Body of pancreas (tissue), 4 donors: ENCODE measurements around the gene TMEM31.

ENCODE experiments used
- POLR2A ChIP-seq, 3 donors: fragments of 450-650 bp; IDR thresholded peaks; one replicate each; pipeline ENCODE4 v1.6.1; 2016; ENCODE audit warnings: antibody characterized with exemption in 3 of 3, mild to moderate bottlenecking in 2 of 3
- TF ChIP-seq, protein P1 (sequence below), 7 experiments: fragments of 450-650 bp in 4 of 7; fragments of 200-600 bp in 3 of 7; sonication (generic) in 3 of 7; IDR thresholded peaks; one replicate each; pipeline ENCODE4 v1.5.1; 2016 to 2019; ENCODE audit warnings: antibody characterized with exemption in 7 of 7

DNA sequence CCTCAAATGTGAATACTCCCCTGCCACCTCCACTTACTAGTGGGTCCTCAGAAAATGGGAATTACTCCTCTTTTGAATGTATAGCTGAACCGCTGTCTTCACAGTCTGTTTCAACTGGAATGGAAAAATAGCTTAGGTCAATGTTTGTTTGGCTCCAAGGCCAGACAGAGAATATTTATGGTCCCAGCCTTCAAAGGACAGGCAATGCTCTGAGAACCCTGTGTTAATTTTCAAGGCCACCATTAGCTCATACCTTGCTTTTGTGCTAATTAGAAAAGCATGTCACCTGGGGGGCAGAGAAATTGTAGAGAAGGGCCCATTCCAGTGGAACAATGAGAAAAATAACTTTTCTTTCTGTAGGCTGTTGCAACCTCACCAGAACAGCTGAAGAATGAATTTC, 19.6 kb upstream of the TMEM31 start:
- TF ChIP-seq POLR2A (IDR thresholded peaks at IDR 0.05), result no peak
- TF ChIP-seq, protein P1, sequence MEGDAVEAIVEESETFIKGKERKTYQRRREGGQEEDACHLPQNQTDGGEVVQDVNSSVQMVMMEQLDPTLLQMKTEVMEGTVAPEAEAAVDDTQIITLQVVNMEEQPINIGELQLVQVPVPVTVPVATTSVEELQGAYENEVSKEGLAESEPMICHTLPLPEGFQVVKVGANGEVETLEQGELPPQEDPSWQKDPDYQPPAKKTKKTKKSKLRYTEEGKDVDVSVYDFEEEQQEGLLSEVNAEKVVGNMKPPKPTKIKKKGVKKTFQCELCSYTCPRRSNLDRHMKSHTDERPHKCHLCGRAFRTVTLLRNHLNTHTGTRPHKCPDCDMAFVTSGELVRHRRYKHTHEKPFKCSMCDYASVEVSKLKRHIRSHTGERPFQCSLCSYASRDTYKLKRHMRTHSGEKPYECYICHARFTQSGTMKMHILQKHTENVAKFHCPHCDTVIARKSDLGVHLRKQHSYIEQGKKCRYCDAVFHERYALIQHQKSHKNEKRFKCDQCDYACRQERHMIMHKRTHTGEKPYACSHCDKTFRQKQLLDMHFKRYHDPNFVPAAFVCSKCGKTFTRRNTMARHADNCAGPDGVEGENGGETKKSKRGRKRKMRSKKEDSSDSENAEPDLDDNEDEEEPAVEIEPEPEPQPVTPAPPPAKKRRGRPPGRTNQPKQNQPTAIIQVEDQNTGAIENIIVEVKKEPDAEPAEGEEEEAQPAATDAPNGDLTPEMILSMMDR (IDR thresholded peaks at IDR 0.05), result no peak
